Osteocyte (in vitro differentiated cells): ENCODE measurements around the gene ETV3. TPM values are rescaled to one million over a fixed set of nuclear protein-coding genes. Genes with fewer than 3 reads are reported as not detected.
"Not testable (repeated sequence)": the region's sequence is repeated elsewhere in the genome, so short reads cannot be mapped to it uniquely, and the experiment has no call there.

ENCODE experiments used
- DNase-seq: peaks from one replicate; pipeline ENCODE4 v3.0.0; 2021; ENCODE audit warnings: mixed read lengths; ENCODE audit not compliant: unreplicated experiment; ENCODE audit errors: extremely low spot score
- H3K27ac Mint-ChIP-seq: one replicate; pipeline ENCODE4 v1.8.0; 2021; ENCODE audit warnings: mild to moderate bottlenecking, mixed read lengths; ENCODE audit not compliant: unreplicated experiment
- H3K27me3 Mint-ChIP-seq: one replicate; pipeline ENCODE4 v1.8.0; 2021; ENCODE audit warnings: mixed read lengths; ENCODE audit not compliant: unreplicated experiment
- H3K36me3 Mint-ChIP-seq: one replicate; pipeline ENCODE4 v1.8.0; 2021; ENCODE audit warnings: mixed read lengths; ENCODE audit not compliant: unreplicated experiment
- H3K4me1 Mint-ChIP-seq: one replicate; pipeline ENCODE4 v1.8.0; 2021; ENCODE audit warnings: mixed read lengths; ENCODE audit not compliant: unreplicated experiment
- H3K4me3 Mint-ChIP-seq: one replicate; pipeline ENCODE4 v1.8.0; 2021; ENCODE audit warnings: mild to moderate bottlenecking, moderate library complexity, mixed read lengths; ENCODE audit not compliant: unreplicated experiment
- H3K9me3 Mint-ChIP-seq: one replicate; pipeline ENCODE4 v1.8.0; 2021; ENCODE audit warnings: mixed read lengths; ENCODE audit not compliant: unreplicated experiment
- long read RNA-seq: library from polyadenylated mRNA; unstranded; transcript quantifications from one replicate; pipeline ENCODE4 v2.0.0, GENCODE V29; 2021
- total RNA-seq: library from RNA; stranded (reverse); gene quantifications from 2 replicates; pipeline ENCODE4 v1.2.1, GENCODE V29; 2021
- TF ChIP-seq, protein P1 (sequence below): fragments of 200-600 bp; sonication (generic); IDR thresholded peaks from 2 replicates; pipeline ENCODE4 v1.5.0; 2021; ENCODE audit warnings: antibody characterized with exemption, mild to moderate bottlenecking, moderate library complexity

Gene ETV3
- 27.7 and 28.5 TPM in 2 replicates for total RNA-seq
- long read RNA-seq, partial matches to known transcripts: 0 of 3 reads
- long read RNA-seq, other reads (novel, unspliced or antisense): 3 of 3 reads

DNA sequence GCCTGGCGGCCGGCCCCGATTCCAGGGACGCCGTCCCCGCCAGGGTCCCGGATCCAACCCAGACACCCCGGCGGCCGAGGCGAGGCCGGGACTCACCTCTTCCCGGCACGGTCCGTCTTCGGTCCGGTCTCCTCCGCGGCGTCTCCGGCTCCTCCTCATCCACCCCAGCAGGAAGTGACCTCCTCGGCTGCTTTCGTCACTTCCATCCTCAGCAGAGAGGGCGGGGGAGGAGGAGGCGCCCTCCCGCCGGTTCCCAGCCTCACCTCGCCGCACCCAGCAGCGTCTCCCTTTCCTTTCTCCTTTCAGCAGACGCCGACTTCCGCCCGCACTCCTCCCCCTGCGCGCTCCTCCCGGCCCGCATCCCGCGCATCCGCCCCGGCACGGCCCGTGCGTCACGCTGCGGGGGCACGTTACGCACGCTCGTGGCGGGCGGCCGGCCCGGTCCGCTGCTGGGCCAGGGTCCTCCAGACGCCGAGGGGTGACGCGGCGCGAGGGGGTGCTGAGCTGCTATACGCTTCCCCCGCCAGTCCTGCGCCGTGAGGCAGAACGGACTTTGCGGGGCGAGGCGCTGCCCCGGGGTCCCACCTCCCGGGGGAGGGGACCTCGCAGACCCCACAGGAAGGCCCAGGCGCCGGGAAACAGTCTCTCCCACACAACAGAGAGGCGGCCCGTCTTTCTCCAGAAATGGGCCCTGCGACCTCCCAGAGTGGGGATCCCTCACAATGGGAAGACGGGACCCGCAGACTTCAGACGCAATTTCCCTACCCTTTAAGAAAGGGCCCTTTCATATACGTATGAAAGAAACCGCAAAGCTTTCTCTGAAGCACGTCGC is at the start of gene ETV3:
Gene ETV3 (minus strand): TSS at position 176 of the 832 bp plus-strand sequence. CDS start 2,043 bp downstream, outside the sequence.
- Mint-ChIP-seq H3K4me1 (peaks cover 31% of the 10 kb centered on the region), H3K36me3 (peaks cover 22% of the 10 kb centered on the region), H3K27ac (peak within 1 kb of the TSS; percentile 92), H3K9me3 (no peaks in the 10 kb centered on the region), H3K27me3 (no peaks in the 10 kb centered on the region), H3K4me3 (peak within 1 kb of the TSS; percentile 95)
- TF ChIP-seq, protein P1, sequence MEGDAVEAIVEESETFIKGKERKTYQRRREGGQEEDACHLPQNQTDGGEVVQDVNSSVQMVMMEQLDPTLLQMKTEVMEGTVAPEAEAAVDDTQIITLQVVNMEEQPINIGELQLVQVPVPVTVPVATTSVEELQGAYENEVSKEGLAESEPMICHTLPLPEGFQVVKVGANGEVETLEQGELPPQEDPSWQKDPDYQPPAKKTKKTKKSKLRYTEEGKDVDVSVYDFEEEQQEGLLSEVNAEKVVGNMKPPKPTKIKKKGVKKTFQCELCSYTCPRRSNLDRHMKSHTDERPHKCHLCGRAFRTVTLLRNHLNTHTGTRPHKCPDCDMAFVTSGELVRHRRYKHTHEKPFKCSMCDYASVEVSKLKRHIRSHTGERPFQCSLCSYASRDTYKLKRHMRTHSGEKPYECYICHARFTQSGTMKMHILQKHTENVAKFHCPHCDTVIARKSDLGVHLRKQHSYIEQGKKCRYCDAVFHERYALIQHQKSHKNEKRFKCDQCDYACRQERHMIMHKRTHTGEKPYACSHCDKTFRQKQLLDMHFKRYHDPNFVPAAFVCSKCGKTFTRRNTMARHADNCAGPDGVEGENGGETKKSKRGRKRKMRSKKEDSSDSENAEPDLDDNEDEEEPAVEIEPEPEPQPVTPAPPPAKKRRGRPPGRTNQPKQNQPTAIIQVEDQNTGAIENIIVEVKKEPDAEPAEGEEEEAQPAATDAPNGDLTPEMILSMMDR: no peak
- DNase-seq: peak; percentile 94

DNA sequence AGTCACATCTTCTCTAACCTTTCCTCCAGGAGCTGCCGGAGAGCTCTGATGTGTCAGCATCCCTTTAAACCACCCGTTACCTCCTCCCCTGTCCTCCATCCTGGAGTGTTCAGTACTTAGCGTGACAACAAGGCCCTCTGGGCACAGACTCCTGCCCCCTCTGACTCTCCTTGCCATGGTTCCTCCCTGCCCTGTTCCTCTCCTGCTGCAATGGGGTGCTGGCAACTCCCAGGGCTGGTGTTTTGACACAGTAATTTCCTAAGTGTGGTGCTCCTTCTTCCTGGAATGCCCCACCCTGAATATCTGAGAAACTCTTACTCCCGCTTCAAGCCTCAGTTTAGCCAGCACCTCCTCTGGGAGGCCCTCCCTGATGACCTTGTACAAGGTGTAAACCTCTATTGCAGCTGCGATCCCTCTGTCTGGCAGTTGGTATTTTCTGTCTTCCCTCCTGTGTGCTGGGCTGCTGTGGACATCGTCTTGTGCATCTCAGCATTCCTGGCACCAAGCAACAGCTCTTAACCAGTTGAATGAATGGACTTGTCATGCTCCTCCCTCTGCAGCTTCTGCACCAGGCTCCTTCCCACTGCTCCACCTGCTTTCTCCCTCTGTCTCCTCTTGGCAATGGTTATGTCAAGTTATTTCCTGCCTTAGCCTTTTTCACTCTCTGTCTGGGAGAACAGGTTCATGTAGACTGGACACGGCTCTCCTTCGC is 48.2 kb upstream of the ETV3 start:
- Mint-ChIP-seq H3K4me1 (no peaks in the 10 kb centered on the region), H3K9me3 (no peaks in the 10 kb centered on the region), H3K27me3 (peaks cover 67% of the 10 kb centered on the region), H3K27ac (no peak overlapping the region), H3K4me3 (no peak overlapping the region), H3K36me3 (no peaks in the 10 kb centered on the region)
- TF ChIP-seq, protein P1: no peak
- DNase-seq: no peak

DNA sequence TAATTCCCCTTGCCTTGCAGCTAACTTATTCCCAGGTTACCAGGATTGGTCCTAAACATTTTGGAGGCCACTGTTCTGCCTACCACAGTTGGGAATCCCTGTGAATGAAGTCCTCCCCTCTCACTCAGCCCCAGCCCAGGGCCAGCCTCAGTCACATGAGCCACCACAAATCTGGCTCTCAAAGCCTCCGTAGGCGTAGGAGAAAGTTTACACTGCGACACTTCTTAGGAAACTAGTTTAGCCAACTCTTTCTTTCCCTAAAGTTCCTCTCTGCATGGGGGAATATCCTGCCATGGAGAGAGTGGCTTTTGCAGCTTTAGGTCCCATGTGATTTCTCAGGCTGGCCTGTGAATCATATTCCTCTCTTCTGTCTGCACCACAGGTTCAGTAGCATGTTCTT is 45.7 kb upstream of the ETV3 start:
- Mint-ChIP-seq H3K9me3 (no peaks in the 10 kb centered on the region), H3K36me3 (no peaks in the 10 kb centered on the region), H3K4me1 (no peaks in the 10 kb centered on the region), H3K27ac (no peak overlapping the region), H3K4me3 (no peak overlapping the region), H3K27me3 (peaks cover 72% of the 10 kb centered on the region)
- TF ChIP-seq, protein P1: no peak
- no peak for DNase-seq

DNA sequence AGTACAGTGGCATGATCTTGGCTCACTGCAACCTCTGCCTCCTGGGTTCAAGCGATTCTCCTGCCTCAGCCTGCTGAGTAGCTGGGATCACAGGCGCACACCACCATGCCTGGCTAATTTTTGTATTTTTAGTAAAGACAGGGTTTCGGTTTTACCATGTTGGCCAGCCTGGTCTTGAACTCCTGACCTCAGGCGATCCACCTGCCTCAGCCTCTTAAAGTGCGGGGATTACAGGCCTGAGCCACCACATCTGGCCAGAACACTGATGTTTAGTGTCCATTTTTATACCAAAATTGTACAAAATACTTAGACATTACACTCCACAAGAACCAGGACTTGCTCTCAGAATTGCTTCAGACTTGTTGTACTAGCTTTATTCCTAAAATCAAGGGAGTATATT is 44.2 kb upstream of the ETV3 start:
- not testable (repeated sequence) for H3K36me3 Mint-ChIP-seq, H3K4me1 Mint-ChIP-seq, H3K4me3 Mint-ChIP-seq, H3K9me3 Mint-ChIP-seq, H3K27ac Mint-ChIP-seq, DNase-seq
- H3K27me3 Mint-ChIP-seq: peaks cover 74% of the 10 kb centered on the region

DNA sequence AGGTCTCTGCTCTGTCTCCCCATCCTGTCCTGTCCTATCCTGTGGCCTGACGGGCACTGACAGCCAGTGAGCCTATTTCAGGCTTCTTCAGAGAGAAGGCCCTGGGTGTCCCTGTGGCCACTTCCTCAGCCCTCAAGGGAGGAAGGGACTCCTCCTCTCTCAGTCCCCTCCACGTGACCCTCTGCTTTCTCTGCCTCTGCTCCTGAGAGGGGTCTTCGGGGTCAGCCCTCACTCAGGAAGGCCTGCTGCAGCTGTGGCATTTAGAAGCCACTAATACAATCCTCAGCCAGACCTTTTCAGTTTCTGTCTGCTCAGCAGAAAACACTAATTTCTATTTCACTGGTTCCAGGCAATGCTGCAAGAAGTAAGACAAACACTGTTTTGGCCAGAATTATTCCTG is 43.6 kb upstream of the ETV3 start:
- Mint-ChIP-seq H3K27me3 (peaks cover 76% of the 10 kb centered on the region), H3K36me3 (no peaks in the 10 kb centered on the region), H3K9me3 (no peaks in the 10 kb centered on the region), H3K4me1 (no peaks in the 10 kb centered on the region), H3K4me3 (no peak overlapping the region), H3K27ac (no peak overlapping the region)
- DNase-seq: no peak
- TF ChIP-seq, protein P1: no peak
